ENCODE measurements around the gene DLGAP3.
"Not testable (repeated sequence)": the region's sequence is repeated elsewhere in the genome, so short reads cannot be mapped to it uniquely, and the experiment has no call there.

DLGAP3 gene

GRCh38 chr1:34842952-34843371, 86.5 kb downstream of the DLGAP3 start:
- in situ Hi-C loops (cut with MboI; ENCODE audit: low sequenced_read_pairs): no loop called here

- in situ Hi-C loops (cut with MboI; ENCODE audit: low sequenced_read_pairs): no loop called here
These were observed 87.4 kb downstream of the DLGAP3 start for GRCh38 chr1:34842073-34842472.

- in situ Hi-C loops (cut with MboI; ENCODE audit: low sequenced_read_pairs): no loop called here
These were observed 89.0 kb downstream of the DLGAP3 start for GRCh38 chr1:34840426-34840825.

- in situ Hi-C loops (cut with MboI; ENCODE audit: low sequenced_read_pairs): no loop called here
These were observed 89.7 kb downstream of the DLGAP3 start for GRCh38 chr1:34839526-34840305.

- in situ Hi-C loops (cut with MboI; ENCODE audit: low sequenced_read_pairs): no loop called here
These were observed 95.7 kb downstream of the DLGAP3 start for GRCh38 chr1:34833711-34834110.

GRCh38 chr1:34831721-34832246, 97.7 kb downstream of the DLGAP3 start:
- in situ Hi-C loops (cut with MboI; ENCODE audit: low sequenced_read_pairs): no loop called here

GRCh38 chr1:34829250-34829649, 100.2 kb downstream of the DLGAP3 start:
- in situ Hi-C loops (cut with MboI; ENCODE audit: low sequenced_read_pairs): no loop called here

- in situ Hi-C loops (cut with MboI; ENCODE audit: low sequenced_read_pairs): no loop called here
These were observed 100.8 kb downstream of the DLGAP3 start for GRCh38 chr1:34828611-34829010.

- in situ Hi-C loops (cut with MboI; ENCODE audit: low sequenced_read_pairs): no loop called here
These were observed 102.0 kb downstream of the DLGAP3 start for GRCh38 chr1:34827341-34827941.

GRCh38 chr1:34825455-34826091, 103.9 kb downstream of the DLGAP3 start:
- in situ Hi-C loops (cut with MboI; ENCODE audit: low sequenced_read_pairs): no loop called here

- in situ Hi-C loops (cut with MboI; ENCODE audit: low sequenced_read_pairs): no loop called here
These were observed 104.5 kb downstream of the DLGAP3 start for GRCh38 chr1:34824817-34825454.

GRCh38 chr1:34822202-34822601, 107.2 kb downstream of the DLGAP3 start:
- in situ Hi-C loops (cut with MboI; ENCODE audit: low sequenced_read_pairs): no loop called here

- in situ Hi-C loops (cut with MboI; ENCODE audit: low sequenced_read_pairs): not testable (repeated sequence)
These were observed 110.6 kb downstream of the DLGAP3 start for GRCh38 chr1:34818862-34819261.

- in situ Hi-C loops (cut with MboI; ENCODE audit: low sequenced_read_pairs): no loop called here
These were observed 112.7 kb downstream of the DLGAP3 start for GRCh38 chr1:34816778-34817177.

GRCh38 chr1:34816332-34816731, 113.1 kb downstream of the DLGAP3 start:
- in situ Hi-C loops (cut with MboI; ENCODE audit: low sequenced_read_pairs): no loop called here
